Osteocyte (in vitro differentiated cells): Measurements from ENCODE around the gene PANK4. TPM values are rescaled to one million over a fixed set of nuclear protein-coding genes. Genes with fewer than 3 reads are reported as not detected.
A peak's percentile ranks its signal among the peaks of the same experiment; 100 is the strongest.

ENCODE experiments used
- DNase-seq: peaks from one replicate; pipeline ENCODE4 v3.0.0; 2021; ENCODE audit warnings: mixed read lengths; ENCODE audit not compliant: unreplicated experiment; ENCODE audit errors: extremely low spot score
- H3K27ac Mint-ChIP-seq: one replicate; pipeline ENCODE4 v1.8.0; 2021; ENCODE audit warnings: mild to moderate bottlenecking, mixed read lengths; ENCODE audit not compliant: unreplicated experiment
- H3K27me3 Mint-ChIP-seq: one replicate; pipeline ENCODE4 v1.8.0; 2021; ENCODE audit warnings: mixed read lengths; ENCODE audit not compliant: unreplicated experiment
- H3K36me3 Mint-ChIP-seq: one replicate; pipeline ENCODE4 v1.8.0; 2021; ENCODE audit warnings: mixed read lengths; ENCODE audit not compliant: unreplicated experiment
- H3K4me1 Mint-ChIP-seq: one replicate; pipeline ENCODE4 v1.8.0; 2021; ENCODE audit warnings: mixed read lengths; ENCODE audit not compliant: unreplicated experiment
- H3K4me3 Mint-ChIP-seq: one replicate; pipeline ENCODE4 v1.8.0; 2021; ENCODE audit warnings: mild to moderate bottlenecking, moderate library complexity, mixed read lengths; ENCODE audit not compliant: unreplicated experiment
- H3K9me3 Mint-ChIP-seq: one replicate; pipeline ENCODE4 v1.8.0; 2021; ENCODE audit warnings: mixed read lengths; ENCODE audit not compliant: unreplicated experiment
- total RNA-seq: library from RNA; stranded (reverse); gene quantifications from 2 replicates; pipeline ENCODE4 v1.2.1, GENCODE V29; 2021
- TF ChIP-seq, protein P1 (sequence below): fragments of 200-600 bp; sonication (generic); IDR thresholded peaks from 2 replicates; pipeline ENCODE4 v1.5.0; 2021; ENCODE audit warnings: antibody characterized with exemption, mild to moderate bottlenecking, moderate library complexity

Gene PANK4
- total RNA-seq, 1 donor from 2014 or later: 34.4 TPM

DNA sequence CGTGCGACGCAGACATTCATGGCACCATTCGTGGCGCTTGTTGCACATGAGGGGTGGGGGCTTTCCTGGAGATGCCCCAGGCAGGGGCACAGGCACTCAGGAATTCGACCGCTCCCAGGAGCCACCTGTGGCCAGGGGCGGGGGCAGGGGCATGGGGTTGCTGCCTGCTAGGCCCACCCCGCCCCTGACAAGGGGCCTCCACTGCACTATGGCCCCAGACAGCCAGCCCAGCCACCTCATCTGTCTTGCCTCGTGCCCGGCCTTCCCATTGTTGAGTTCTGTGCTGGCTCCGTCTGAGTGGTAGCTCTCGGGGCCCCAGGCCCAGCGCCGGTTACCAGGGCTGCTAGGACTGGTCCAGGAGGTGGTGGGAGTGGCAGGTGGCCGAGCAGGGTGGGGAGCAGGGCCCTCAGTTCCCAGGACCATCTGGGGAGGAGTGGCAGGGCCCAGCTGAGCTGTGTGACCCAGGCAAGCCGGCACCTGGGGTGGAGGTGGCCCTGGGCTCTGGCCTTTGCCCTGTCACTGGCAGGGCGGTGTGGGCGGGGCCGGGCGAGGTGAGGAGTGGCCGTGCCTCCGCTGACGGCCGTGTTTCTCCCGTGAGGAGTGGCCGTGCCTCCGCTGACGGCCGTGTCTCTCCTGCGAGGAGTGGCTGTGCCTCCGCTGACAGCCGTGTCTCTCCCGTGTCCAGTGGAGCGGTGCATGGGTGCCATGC lies 48.5 kb downstream of the PANK4 start:
- no peaks in the 10 kb centered on the region for H3K27me3 Mint-ChIP-seq
- no peaks in the 10 kb centered on the region for H3K9me3 Mint-ChIP-seq
- no peak overlapping the region for H3K27ac Mint-ChIP-seq
- TF ChIP-seq, protein P1, sequence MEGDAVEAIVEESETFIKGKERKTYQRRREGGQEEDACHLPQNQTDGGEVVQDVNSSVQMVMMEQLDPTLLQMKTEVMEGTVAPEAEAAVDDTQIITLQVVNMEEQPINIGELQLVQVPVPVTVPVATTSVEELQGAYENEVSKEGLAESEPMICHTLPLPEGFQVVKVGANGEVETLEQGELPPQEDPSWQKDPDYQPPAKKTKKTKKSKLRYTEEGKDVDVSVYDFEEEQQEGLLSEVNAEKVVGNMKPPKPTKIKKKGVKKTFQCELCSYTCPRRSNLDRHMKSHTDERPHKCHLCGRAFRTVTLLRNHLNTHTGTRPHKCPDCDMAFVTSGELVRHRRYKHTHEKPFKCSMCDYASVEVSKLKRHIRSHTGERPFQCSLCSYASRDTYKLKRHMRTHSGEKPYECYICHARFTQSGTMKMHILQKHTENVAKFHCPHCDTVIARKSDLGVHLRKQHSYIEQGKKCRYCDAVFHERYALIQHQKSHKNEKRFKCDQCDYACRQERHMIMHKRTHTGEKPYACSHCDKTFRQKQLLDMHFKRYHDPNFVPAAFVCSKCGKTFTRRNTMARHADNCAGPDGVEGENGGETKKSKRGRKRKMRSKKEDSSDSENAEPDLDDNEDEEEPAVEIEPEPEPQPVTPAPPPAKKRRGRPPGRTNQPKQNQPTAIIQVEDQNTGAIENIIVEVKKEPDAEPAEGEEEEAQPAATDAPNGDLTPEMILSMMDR: no peak
- no peak overlapping the region for H3K4me3 Mint-ChIP-seq
- DNase-seq: no peak
- peaks cover 18% of the 10 kb centered on the region for H3K4me1 Mint-ChIP-seq
- H3K36me3 Mint-ChIP-seq: no peaks in the 10 kb centered on the region

DNA sequence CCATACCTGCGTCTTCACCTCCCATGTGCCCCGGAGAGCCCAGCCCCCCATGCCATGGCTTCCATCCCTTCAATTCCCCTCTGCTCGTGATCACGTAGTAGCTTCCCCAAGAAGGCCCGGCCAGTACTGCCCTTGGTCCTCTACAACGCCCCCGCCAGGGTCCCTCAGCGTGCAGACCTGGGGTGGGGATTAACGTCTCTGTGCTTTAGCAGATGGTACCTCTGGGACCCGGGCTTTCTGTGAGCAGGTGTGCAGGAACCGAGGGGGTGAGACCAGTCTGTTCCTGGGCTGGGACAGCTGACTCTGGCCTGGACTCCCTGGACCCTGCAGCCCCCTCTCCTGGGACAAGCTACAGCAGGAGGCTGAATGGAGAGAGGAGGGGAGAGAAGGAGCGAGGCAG lies 49.1 kb downstream of the PANK4 start:
- Mint-ChIP-seq H3K4me1 (peaks cover 22% of the 10 kb centered on the region), H3K27me3 (no peaks in the 10 kb centered on the region), H3K36me3 (no peaks in the 10 kb centered on the region), H3K27ac (no peak overlapping the region), H3K9me3 (no peaks in the 10 kb centered on the region), H3K4me3 (no peak overlapping the region)
- no peak for DNase-seq
- TF ChIP-seq, protein P1: no peak

DNA sequence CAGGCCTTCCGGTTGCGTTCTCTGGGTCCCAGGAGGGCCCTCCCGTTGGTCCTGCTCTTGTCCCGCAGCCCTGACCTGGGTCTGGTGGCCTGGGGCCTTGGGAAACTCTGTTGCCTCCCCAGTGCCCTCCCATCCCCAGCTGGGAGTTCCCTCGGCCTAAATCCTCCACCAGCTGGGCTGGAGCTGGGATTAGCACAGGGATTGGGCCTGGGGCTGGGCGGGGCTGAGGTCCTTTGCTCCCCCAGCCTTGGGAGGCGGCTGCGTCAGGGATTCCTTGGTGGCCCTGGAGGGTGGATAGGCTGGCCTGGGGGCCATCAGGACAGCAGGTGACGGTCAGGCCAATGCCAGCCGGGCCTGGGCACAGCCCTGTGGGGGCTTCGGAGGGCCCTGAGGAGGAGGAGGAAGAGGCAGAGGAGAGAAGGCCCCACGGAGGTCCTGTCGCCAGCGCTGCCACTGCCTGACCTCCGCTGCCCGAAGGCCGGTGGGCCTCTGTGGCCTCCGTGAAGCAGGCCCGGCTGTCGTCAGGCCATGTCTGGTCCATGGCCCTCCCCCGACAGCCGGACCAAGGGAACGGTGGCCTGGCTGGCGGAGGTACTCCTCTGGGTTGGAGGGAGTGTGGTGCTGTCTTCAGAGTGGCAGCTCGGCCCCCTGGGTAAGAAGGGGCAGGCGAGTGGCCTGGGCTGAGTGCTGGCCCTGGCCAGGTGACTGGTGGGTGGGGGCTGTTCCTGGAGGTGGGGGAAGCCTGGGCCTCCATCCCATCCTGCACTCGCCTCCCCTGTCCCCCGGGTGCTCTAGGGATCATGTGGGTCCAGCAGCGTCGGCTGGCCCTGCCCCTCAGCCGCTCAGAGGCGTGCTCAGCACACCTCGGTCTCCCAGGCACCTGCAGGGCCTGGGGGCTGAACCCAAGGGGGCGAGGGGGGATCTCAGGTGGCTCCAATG lies 50.1 kb downstream of the PANK4 start, which contains the start of gene PLCH2:
Gene PLCH2 (plus strand): TSS at position 229 of the 939 bp plus-strand sequence. CDS start 300 bp downstream, at position 529.
- no peaks in the 10 kb centered on the region for H3K36me3 Mint-ChIP-seq
- H3K9me3 Mint-ChIP-seq: no peaks in the 10 kb centered on the region
- H3K4me3 Mint-ChIP-seq: no peak within 1 kb of the TSS
- no peak for DNase-seq
- H3K27me3 Mint-ChIP-seq: no peaks in the 10 kb centered on the region
- H3K27ac Mint-ChIP-seq: no peak within 1 kb of the TSS
- TF ChIP-seq, protein P1: no peak
- H3K4me1 Mint-ChIP-seq: peaks cover 17% of the 10 kb centered on the region

DNA sequence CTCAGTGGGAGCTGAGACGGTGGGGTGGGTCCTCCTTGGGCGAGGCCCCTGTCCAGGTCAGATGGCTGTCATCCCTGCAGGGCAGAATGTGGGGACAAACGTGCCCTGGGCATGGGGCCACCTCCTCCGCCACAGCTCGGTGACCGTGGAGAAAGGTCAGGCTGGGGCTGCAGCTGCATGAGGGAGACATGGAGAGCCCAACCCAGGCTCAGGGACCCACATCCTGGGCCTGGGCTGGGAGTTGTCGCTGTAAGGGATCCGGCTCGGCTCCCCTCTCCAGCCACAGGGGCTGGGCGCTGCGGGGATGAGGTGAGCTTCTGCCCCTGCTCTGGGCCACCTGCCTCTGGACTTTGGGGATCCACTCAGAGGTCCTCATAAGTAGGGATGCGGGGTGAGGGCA lies 50.8 kb downstream of the PANK4 start:
- Mint-ChIP-seq H3K4me1 (peaks cover 17% of the 10 kb centered on the region), H3K4me3 (no peak overlapping the region), H3K27me3 (no peaks in the 10 kb centered on the region), H3K36me3 (no peaks in the 10 kb centered on the region), H3K9me3 (no peaks in the 10 kb centered on the region), H3K27ac (no peak overlapping the region)
- TF ChIP-seq, protein P1: no peak
- DNase-seq: no peak

DNA sequence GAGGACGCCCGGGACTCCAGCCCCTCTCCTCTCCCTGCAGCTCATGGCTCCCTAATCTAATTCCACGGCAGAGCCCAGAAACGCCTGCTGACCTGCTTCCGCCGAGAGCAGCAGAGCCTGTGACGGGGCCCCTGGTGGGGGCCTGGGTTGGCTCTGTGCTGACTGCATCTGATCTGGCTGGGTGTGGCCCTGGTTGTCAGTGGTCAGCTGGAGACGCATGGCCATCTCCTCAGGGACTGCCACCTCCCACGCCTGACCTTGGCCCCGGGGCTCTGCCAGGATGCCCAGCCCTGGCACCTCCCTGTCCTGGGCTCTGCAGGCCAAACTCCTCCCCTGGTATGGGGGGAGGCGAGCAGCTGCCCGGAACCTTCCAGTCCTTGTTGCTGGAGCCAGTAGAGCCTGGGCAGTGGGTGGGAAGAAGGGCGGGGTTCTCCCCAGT lies 51.4 kb downstream of the PANK4 start:
- Mint-ChIP-seq H3K9me3 (no peaks in the 10 kb centered on the region), H3K4me1 (peaks cover 17% of the 10 kb centered on the region), H3K4me3 (peak overlapping the region; percentile 18), H3K27ac (no peak overlapping the region), H3K36me3 (no peaks in the 10 kb centered on the region), H3K27me3 (no peaks in the 10 kb centered on the region)
- TF ChIP-seq, protein P1: no peak
- DNase-seq: no peak
